Measurements from ENCODE around the gene PAK4.

Gene PAK4

DNA sequence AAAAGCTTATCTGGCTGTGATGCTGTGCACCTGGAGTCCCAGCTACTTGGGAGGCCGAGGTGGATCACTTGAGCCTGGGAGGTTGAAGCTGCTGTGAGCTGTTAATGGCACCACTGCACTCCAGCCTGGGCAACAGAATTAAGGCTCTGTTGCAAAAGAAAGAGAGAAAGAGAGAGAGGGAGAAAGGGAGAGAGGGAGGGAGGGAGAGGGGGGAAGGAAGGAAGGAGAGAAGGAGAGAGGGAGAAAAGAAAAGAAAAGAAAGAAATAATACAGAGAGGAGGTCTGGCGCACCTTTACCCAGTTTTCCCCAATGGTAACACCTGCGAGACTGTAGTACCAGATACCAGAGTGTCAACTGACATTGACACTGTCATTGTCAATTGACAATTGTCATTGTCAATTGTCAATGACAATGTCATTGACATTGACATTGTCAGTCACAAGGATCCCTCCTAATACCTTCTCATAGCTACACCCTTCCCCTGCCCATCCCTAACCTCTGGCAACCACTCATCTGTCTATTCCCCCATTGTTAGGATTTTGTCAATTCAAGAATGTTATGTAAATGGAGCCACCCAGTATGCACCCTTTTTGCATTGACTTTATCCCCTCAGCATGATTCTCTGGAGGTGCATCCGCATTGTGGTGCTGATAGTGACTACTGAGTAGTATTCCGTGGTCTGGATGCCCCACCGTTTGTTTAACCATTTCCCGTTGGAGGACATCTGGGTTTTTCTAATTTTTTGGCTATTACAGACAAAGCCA lies 21.3 kb downstream of the PAK4 start:
- no peaks in the 10 kb centered on the region for H3K27me3 ChIP-seq (ENCODE audit: control insufficient read depth, insufficient read depth, low read length, poor library complexity, severe bottlenecking)
- 34 to 37% methylated on average over 7 of the region's 7 CpGs for WGBS, 2 experiments
- no peaks in the 10 kb centered on the region for H3K9me3 ChIP-seq (ENCODE audit: control insufficient read depth, low read length)
- H3K4me3 ChIP-seq (ENCODE audit: insufficient read depth, low read depth, low read length), result no peak overlapping the region
- H3K36me3 ChIP-seq (ENCODE audit: control insufficient read depth, insufficient read depth, low read length), result peaks cover 6% of the 10 kb centered on the region
- no peak overlapping the region for H3K27ac ChIP-seq (ENCODE audit: insufficient read depth, low read depth, low read length, poor library complexity, severe bottlenecking)
- H3K4me1 ChIP-seq (ENCODE audit: control insufficient read depth, insufficient read depth, low read length), result peaks cover 13% of the 10 kb centered on the region

DNA sequence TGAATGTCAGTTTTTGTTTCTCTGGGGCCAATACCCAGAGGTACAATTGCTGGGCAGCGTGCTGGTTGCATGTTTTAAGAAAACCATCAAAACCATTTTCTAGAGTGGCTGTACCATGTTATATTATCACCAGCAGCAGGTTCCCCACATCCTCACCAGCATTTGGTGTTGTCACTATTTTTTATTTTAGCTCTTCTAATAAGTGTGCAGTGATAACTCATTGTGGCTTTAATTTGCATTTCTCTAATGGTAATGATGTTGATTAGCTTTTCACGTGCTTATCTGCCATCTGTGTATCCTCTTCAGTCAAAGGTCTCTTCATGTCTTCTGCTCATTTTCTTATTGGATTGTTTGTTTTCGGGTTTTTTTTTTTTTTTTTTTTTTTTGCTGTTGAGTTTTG lies 21.9 kb downstream of the PAK4 start:
- Histone ChIP-seq H3K9me3 (ENCODE audit: control insufficient read depth, low read length) (no peaks in the 10 kb centered on the region), H3K4me3 (ENCODE audit: insufficient read depth, low read depth, low read length) (no peak overlapping the region), H3K27ac (ENCODE audit: insufficient read depth, low read depth, low read length, poor library complexity, severe bottlenecking) (no peak overlapping the region), H3K4me1 (ENCODE audit: control insufficient read depth, insufficient read depth, low read length) (peaks cover 13% of the 10 kb centered on the region), H3K36me3 (ENCODE audit: control insufficient read depth, insufficient read depth, low read length) (peaks cover 6% of the 10 kb centered on the region), H3K27me3 (ENCODE audit: control insufficient read depth, insufficient read depth, low read length, poor library complexity, severe bottlenecking) (no peaks in the 10 kb centered on the region)
- 75 to 76% methylated on average over 2 to 3 of the region's 3 CpGs for WGBS, 2 experiments

GRCh38 chr19:39148939-39149529 lies 23.4 kb downstream of the PAK4 start:
- Histone ChIP-seq H3K9me3 (ENCODE audit: control insufficient read depth, low read length) (no peaks in the 10 kb centered on the region), H3K4me1 (ENCODE audit: control insufficient read depth, insufficient read depth, low read length) (peaks cover 13% of the 10 kb centered on the region), H3K27me3 (ENCODE audit: control insufficient read depth, insufficient read depth, low read length, poor library complexity, severe bottlenecking) (no peaks in the 10 kb centered on the region), H3K36me3 (ENCODE audit: control insufficient read depth, insufficient read depth, low read length) (peaks cover 6% of the 10 kb centered on the region), H3K4me3 (ENCODE audit: insufficient read depth, low read depth, low read length) (no peak overlapping the region), H3K27ac (ENCODE audit: insufficient read depth, low read depth, low read length, poor library complexity, severe bottlenecking) (no peak overlapping the region)
- WGBS, 2 experiments, result 96 to 97% methylated on average over 10 of the region's 10 CpGs

DNA sequence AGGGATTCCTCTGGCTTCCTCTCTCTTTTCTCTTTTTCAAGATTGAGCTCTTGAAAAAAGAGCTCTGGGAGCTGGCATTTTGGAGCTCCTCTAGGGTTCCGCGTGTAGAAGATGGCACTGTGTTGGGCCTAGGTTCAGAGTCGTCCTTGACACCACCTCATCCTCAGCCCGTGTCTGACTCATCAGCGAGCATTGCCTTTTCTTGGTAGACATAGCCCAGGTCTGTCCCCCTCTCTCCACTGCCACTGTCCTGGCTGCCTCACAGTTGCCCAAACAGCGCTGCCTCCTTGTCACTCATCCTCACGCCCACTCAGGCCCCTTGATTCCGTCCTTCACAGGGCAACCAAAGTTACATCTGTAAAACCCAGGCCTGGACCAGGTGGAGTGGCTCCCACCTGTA lies 24.6 kb downstream of the PAK4 start:
- H3K9me3 ChIP-seq (ENCODE audit: control insufficient read depth, low read length), result no peaks in the 10 kb centered on the region
- H3K4me3 ChIP-seq (ENCODE audit: insufficient read depth, low read depth, low read length), result no peak overlapping the region
- WGBS, 2 experiments, result 83 to 91% methylated on average over 8 of the region's 8 CpGs
- H3K4me1 ChIP-seq (ENCODE audit: control insufficient read depth, insufficient read depth, low read length), result peaks cover under 1% of the 10 kb centered on the region
- H3K36me3 ChIP-seq (ENCODE audit: control insufficient read depth, insufficient read depth, low read length), result peaks cover 6% of the 10 kb centered on the region
- H3K27me3 ChIP-seq (ENCODE audit: control insufficient read depth, insufficient read depth, low read length, poor library complexity, severe bottlenecking), result no peaks in the 10 kb centered on the region
- no peak overlapping the region for H3K27ac ChIP-seq (ENCODE audit: insufficient read depth, low read depth, low read length, poor library complexity, severe bottlenecking)

DNA sequence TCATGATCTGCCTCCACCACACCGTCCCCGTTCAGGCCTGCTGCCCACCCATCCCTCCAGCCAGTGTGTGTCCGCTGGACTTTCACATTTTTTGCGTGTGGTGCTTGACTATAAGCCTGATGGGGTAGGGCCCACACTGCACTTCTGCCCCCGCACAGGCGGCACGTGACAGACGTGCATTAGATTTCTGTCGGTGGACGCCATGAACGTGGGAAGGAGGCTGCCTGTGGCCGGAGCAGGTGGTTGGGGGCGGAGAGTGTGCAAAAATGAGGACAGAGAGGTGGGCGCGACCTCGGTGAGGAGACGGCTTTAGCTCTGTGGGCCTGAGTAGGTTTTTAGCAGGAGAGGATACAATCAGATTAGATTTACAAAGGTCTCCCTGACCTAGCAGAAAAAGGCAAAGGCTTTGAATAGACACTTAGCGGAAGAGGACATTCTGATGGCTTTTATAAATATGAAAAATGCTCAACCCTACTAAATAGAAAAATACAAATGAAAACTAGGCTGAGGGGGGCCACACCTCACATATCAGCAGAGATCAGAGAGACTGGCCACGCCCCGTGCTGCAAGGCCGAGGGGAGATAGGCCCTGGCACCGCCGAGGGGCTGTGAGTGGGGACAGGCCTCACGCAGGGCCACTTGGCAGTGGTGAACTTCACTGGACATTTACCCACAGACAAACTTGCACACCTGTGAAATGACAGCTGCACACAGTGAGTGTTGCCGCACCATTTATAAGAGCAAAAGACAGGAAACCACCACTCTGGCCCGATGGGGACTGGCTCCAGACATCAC lies 25.4 kb downstream of the PAK4 start:
- Histone ChIP-seq H3K4me3 (ENCODE audit: insufficient read depth, low read depth, low read length) (no peak overlapping the region), H3K27ac (ENCODE audit: insufficient read depth, low read depth, low read length, poor library complexity, severe bottlenecking) (no peak overlapping the region), H3K9me3 (ENCODE audit: control insufficient read depth, low read length) (no peaks in the 10 kb centered on the region), H3K36me3 (ENCODE audit: control insufficient read depth, insufficient read depth, low read length) (peaks cover 6% of the 10 kb centered on the region), H3K4me1 (ENCODE audit: control insufficient read depth, insufficient read depth, low read length) (peaks cover 4% of the 10 kb centered on the region), H3K27me3 (ENCODE audit: control insufficient read depth, insufficient read depth, low read length, poor library complexity, severe bottlenecking) (no peaks in the 10 kb centered on the region)
- WGBS, 2 experiments, result 91 to 94% methylated on average over 25 to 26 of the region's 26 CpGs

DNA sequence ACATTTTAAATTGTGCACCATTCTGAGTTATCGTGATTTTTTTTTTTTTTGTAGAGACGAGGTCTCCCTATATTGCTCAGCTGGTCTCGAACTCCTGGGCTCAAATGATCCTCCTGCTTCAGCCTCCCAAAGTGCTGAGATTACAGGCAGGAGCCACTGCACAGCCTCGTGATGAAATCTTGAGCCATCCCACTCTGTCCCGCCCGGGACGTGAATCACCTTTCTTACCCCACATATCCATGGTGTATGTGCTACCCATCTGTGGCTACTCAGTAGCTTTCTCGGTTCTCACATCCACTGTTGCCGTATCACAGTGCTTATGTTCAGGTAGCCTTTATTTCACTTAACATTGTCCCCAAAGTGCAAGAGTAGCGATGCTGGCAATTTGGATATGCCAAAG lies 26.5 kb downstream of the PAK4 start:
- 93 to 95% methylated on average over 10 of the region's 10 CpGs for WGBS, 2 experiments
- no peaks in the 10 kb centered on the region for H3K9me3 ChIP-seq (ENCODE audit: control insufficient read depth, low read length)
- no peak overlapping the region for H3K4me3 ChIP-seq (ENCODE audit: insufficient read depth, low read depth, low read length)

GRCh38 chr19:39154100-39154628 lies 28.6 kb downstream of the PAK4 start:
- no peak overlapping the region for H3K4me3 ChIP-seq (ENCODE audit: insufficient read depth, low read depth, low read length)
- no peaks in the 10 kb centered on the region for H3K9me3 ChIP-seq (ENCODE audit: control insufficient read depth, low read length)
- no peak overlapping the region for H3K27ac ChIP-seq (ENCODE audit: insufficient read depth, low read depth, low read length, poor library complexity, severe bottlenecking)
- 91 to 92% methylated on average over 13 of the region's 13 CpGs for WGBS, 2 experiments
- H3K36me3 ChIP-seq (ENCODE audit: control insufficient read depth, insufficient read depth, low read length), result peaks cover 1% of the 10 kb centered on the region
- H3K27me3 ChIP-seq (ENCODE audit: control insufficient read depth, insufficient read depth, low read length, poor library complexity, severe bottlenecking), result no peaks in the 10 kb centered on the region
- peaks cover 13% of the 10 kb centered on the region for H3K4me1 ChIP-seq (ENCODE audit: control insufficient read depth, insufficient read depth, low read length)

More for the DNA sequence above, 26.5 kb downstream of the PAK4 start:
- Histone ChIP-seq H3K27ac (ENCODE audit: insufficient read depth, low read depth, low read length, poor library complexity, severe bottlenecking) (no peak overlapping the region), H3K4me1 (ENCODE audit: control insufficient read depth, insufficient read depth, low read length) (peaks cover 8% of the 10 kb centered on the region), H3K36me3 (ENCODE audit: control insufficient read depth, insufficient read depth, low read length) (peaks cover 6% of the 10 kb centered on the region), H3K27me3 (ENCODE audit: control insufficient read depth, insufficient read depth, low read length, poor library complexity, severe bottlenecking) (no peaks in the 10 kb centered on the region)

DNA sequence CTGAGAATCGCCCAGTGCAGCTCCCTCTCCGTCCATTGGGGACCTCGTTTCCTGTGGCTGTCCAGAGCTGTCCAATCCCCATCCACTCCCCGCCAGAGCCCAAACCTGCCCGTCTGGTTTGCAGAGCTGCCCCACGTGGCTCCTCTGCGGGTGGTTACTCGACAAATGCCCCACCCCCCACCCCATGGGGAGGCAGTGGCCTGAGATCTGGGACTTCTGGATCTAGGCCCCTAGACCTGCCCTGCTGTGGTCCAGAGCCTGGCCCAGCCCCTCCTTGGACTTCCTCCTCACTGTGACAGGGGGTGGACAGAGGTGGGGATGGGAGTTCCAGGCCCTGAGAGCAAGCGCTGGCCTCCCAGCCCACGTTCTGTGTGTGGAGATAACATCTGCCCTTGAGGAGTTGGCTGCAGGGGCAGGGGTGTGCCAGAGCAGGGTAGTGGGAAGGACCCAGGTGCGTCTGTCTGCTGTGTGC lies 29.1 kb downstream of the PAK4 start:
- Histone ChIP-seq H3K36me3 (ENCODE audit: control insufficient read depth, insufficient read depth, low read length) (no peaks in the 10 kb centered on the region), H3K9me3 (ENCODE audit: control insufficient read depth, low read length) (no peaks in the 10 kb centered on the region), H3K27me3 (ENCODE audit: control insufficient read depth, insufficient read depth, low read length, poor library complexity, severe bottlenecking) (no peaks in the 10 kb centered on the region), H3K4me3 (ENCODE audit: insufficient read depth, low read depth, low read length) (no peak overlapping the region), H3K27ac (ENCODE audit: insufficient read depth, low read depth, low read length, poor library complexity, severe bottlenecking) (no peak overlapping the region), H3K4me1 (ENCODE audit: control insufficient read depth, insufficient read depth, low read length) (peaks cover 13% of the 10 kb centered on the region)
- 67 to 70% methylated on average over 11 of the region's 11 CpGs for WGBS, 2 experiments

DNA sequence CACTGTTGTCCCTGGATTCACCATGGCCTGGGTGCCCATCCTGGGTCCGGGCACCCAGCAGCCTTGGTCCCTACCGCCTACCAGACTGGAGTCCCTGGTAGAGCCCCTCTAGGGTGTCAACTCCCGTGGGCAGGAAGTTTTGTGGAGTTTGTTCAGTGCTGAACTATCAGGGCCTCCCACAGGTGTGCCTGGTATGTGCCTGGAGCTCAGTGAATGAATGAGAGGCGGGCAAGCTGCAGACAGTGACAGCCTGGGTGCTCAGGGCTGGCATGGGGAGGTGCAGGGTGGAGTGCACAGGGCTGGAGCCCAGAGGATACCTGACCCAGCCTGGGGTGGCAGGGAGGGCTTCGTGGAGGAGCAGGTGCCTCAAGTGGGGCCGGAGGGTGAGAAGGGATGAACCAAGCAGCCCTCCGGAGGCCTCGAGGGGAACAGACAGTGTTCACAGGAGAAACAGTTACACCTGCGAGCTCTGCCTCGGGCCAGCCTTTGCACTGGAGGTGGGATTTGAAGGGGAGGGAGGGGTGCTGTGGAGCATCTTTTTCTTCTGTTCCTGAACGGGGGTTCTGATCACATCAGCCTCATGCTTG lies 29.6 kb downstream of the PAK4 start:
- Histone ChIP-seq H3K36me3 (ENCODE audit: control insufficient read depth, insufficient read depth, low read length) (no peaks in the 10 kb centered on the region), H3K27ac (ENCODE audit: insufficient read depth, low read depth, low read length, poor library complexity, severe bottlenecking) (no peak overlapping the region), H3K9me3 (ENCODE audit: control insufficient read depth, low read length) (no peaks in the 10 kb centered on the region), H3K4me1 (ENCODE audit: control insufficient read depth, insufficient read depth, low read length) (peaks cover 13% of the 10 kb centered on the region), H3K27me3 (ENCODE audit: control insufficient read depth, insufficient read depth, low read length, poor library complexity, severe bottlenecking) (no peaks in the 10 kb centered on the region), H3K4me3 (ENCODE audit: insufficient read depth, low read depth, low read length) (no peak overlapping the region)
- WGBS, 2 experiments, result 82 to 87% methylated on average over 11 of the region's 11 CpGs
